ENCODE measurements around the gene CHD1.

The CHD1 gene

GRCh38 chr5:98898743-98899142 is 30.1 kb downstream of the CHD1 start:
- no peak for DNase-seq (ENCODE audit: low spot score)

- DNase-seq (ENCODE audit: low spot score), result no peak
Observed at GRCh38 chr5:98891591-98891990, 37.2 kb downstream of the CHD1 start.

GRCh38 chr5:98880598-98880997 is 48.2 kb downstream of the CHD1 start:
- DNase-seq (ENCODE audit: low spot score), result no peak

GRCh38 chr5:98880151-98880550 is 48.7 kb downstream of the CHD1 start:
- no peak for DNase-seq (ENCODE audit: low spot score)

GRCh38 chr5:98877600-98877999 is 51.2 kb downstream of the CHD1 start:
- DNase-seq (ENCODE audit: low spot score), result no peak

GRCh38 chr5:98872674-98873073 is 56.1 kb downstream of the CHD1 start:
- DNase-seq (ENCODE audit: low spot score), result no peak

GRCh38 chr5:98865690-98866089 is 63.1 kb downstream of the CHD1 start:
- DNase-seq (ENCODE audit: low spot score), result no peak

GRCh38 chr5:98847054-98847453 is 81.8 kb downstream of the CHD1 start:
- no peak for DNase-seq (ENCODE audit: low spot score)

- no peak for DNase-seq (ENCODE audit: low spot score)
Observed at GRCh38 chr5:98846520-98846919, 82.3 kb downstream of the CHD1 start.

- no peak for DNase-seq (ENCODE audit: low spot score)
Observed at GRCh38 chr5:98845878-98846277, 82.9 kb downstream of the CHD1 start.

GRCh38 chr5:98844865-98845264 is 83.9 kb downstream of the CHD1 start:
- no peak for DNase-seq (ENCODE audit: low spot score)

GRCh38 chr5:98843481-98843880 is 85.3 kb downstream of the CHD1 start:
- no peak for DNase-seq (ENCODE audit: low spot score)

GRCh38 chr5:98840946-98841345 is 87.9 kb downstream of the CHD1 start:
- no peak for DNase-seq (ENCODE audit: low spot score)

GRCh38 chr5:98839469-98840383 is 89.1 kb downstream of the CHD1 start:
- no peak for DNase-seq (ENCODE audit: low spot score)

- no peak for DNase-seq (ENCODE audit: low spot score)
Observed at GRCh38 chr5:98836175-98836574, 92.6 kb downstream of the CHD1 start.

- no peak for DNase-seq (ENCODE audit: low spot score)
Observed at GRCh38 chr5:98827588-98828284, 101.1 kb downstream of the CHD1 start.

GRCh38 chr5:98827161-98827560 is 101.6 kb downstream of the CHD1 start:
- peak; percentile 33 for DNase-seq (ENCODE audit: low spot score)

GRCh38 chr5:98825582-98826375 is 103.0 kb downstream of the CHD1 start:
- no peak for DNase-seq (ENCODE audit: low spot score)

GRCh38 chr5:98816582-98817222 is 112.1 kb downstream of the CHD1 start:
- DNase-seq (ENCODE audit: low spot score), result no peak

GRCh38 chr5:98813755-98814154 is 115.1 kb downstream of the CHD1 start:
- DNase-seq (ENCODE audit: low spot score), result no peak

- DNase-seq (ENCODE audit: low spot score), result no peak
Observed at GRCh38 chr5:98810206-98810605, 118.6 kb downstream of the CHD1 start.

GRCh38 chr5:98807806-98808205 is 121.0 kb downstream of the CHD1 start:
- no peak for DNase-seq (ENCODE audit: low spot score)

All from COLO829 (cell line).